ENCODE results near the gene TMOD2. TPM values are rescaled to one million over a fixed set of nuclear protein-coding genes. Genes with fewer than 3 reads are reported as not detected.

The TMOD2 gene
- polyA plus RNA-seq, 3 donors, result 5.8 to 12.7 (median 6.2) TPM

- Histone ChIP-seq H3K27ac (ENCODE audit: low read depth in 1 of 2, low read length in 2 of 2) (peak overlapping the region in 1 of 2 donors; percentile 69), H4K20me1 (ENCODE audit: insufficient read depth, low read length) (peaks cover 75% of the 10 kb centered on the region), H3K4me3 (replicated peaks in 1 of 3; ENCODE audit: low read depth in 2 of 3, low read length in 3 of 3) (peak overlapping the region in 2 of 3 experiments; percentile 3 to 47), H3K4me1 (ENCODE audit: control insufficient read depth in 1 of 2, insufficient read depth in 2 of 2, low read length in 2 of 2) (peaks cover 81 to 82% of the 10 kb centered on the region in 2 donors), H3K9me3 (replicated peaks in 1 of 2; ENCODE audit: control insufficient read depth in 1 of 2, insufficient read depth in 1 of 2, low read length in 2 of 2) (peaks cover 0 to 3% of the 10 kb centered on the region in 2 donors), H3K9ac (ENCODE audit: insufficient read depth, low read length, poor library complexity, severe bottlenecking) (no peak overlapping the region), H3K36me3 (replicated peaks in 1 of 2; ENCODE audit: control insufficient read depth in 1 of 2, insufficient read depth in 2 of 2, low read length in 2 of 2) (no peaks in the 10 kb centered on the region), H3K27me3 (ENCODE audit: control insufficient read depth in 2 of 2, insufficient read depth in 2 of 2, low read length in 2 of 2) (no peaks in the 10 kb centered on the region), H3K4me2 (replicated peaks; ENCODE audit: extremely low read depth, low read length, poor library complexity, severe bottlenecking) (peak overlapping the region; percentile 67), H3K79me2 (ENCODE audit: insufficient read depth, low read length) (peaks cover 68% of the 10 kb centered on the region), H2AFZ (ENCODE audit: insufficient read depth, low read depth, low read length, poor library complexity, severe bottlenecking) (no peak overlapping the region)
- H3K4me1 Mint-ChIP-seq, result peaks cover 85% of the 10 kb centered on the region
- peak; percentile 52 to 83 (median 82) for DNase-seq
- peaks cover 5 to 8% of the 10 kb centered on the region in 2 donors for H3K36me3 Mint-ChIP-seq
- 0% methylated on average over 1 of the region's 4 CpGs for WGBS (ENCODE audit: insufficient coverage)
- peak overlapping the region; percentile 42 to 70 for H3K4me3 Mint-ChIP-seq
- H3K27me3 Mint-ChIP-seq (ENCODE audit: low read depth in 3 of 3), result peaks cover 0 to 8% (median 0%) of the 10 kb centered on the region in 3 donors
- intact Hi-C loops (cut with micrococcal nuclease), result no loop called here
- peak overlapping the region; percentile 12 to 95 (median 80) for H3K27ac Mint-ChIP-seq
- TF ChIP-seq CTCF (IDR thresholded peaks at IDR 0.05), result no peak
- peaks cover 0 to 4% (median 0%) of the 10 kb centered on the region in 7 donors for H3K9me3 Mint-ChIP-seq
Measured at GRCh38 chr15:51756482-51756881, 5.1 kb downstream of the TMOD2 start.

- H3K27ac Mint-ChIP-seq, result peak overlapping the region in 1 of 7 donors; percentile 25
- H3K4me1 ChIP-seq (ENCODE audit: control insufficient read depth in 1 of 2, insufficient read depth in 2 of 2, low read length in 2 of 2), result peaks cover 76% of the 10 kb centered on the region in 2 donors
- intact Hi-C loops (cut with micrococcal nuclease), result no loop called here
Measured at GRCh38 chr15:51757450-51757849, 6.1 kb downstream of the TMOD2 start.

More at GRCh38 chr15:51757450-51757849, 6.1 kb downstream of the TMOD2 start:
- Mint-ChIP-seq H3K27me3 (ENCODE audit: low read depth in 3 of 3) (peaks cover 0 to 4% (median 0%) of the 10 kb centered on the region in 3 donors), H3K36me3 (peaks cover 5 to 8% of the 10 kb centered on the region in 2 donors), H3K4me3 (no peak overlapping the region), H3K4me1 (peaks cover 79% of the 10 kb centered on the region), H3K9me3 (peaks cover 0 to 4% (median 0%) of the 10 kb centered on the region in 7 donors)
- H3K4me2 ChIP-seq (replicated peaks; ENCODE audit: extremely low read depth, low read length, poor library complexity, severe bottlenecking), result no peak overlapping the region
- H3K27ac ChIP-seq (ENCODE audit: low read depth in 1 of 2, low read length in 2 of 2), result no peak overlapping the region
- no peak overlapping the region for H3K4me3 ChIP-seq (replicated peaks in 1 of 3; ENCODE audit: low read depth in 2 of 3, low read length in 3 of 3)
- no peak for DNase-seq
- no peak for TF ChIP-seq CTCF (IDR thresholded peaks at IDR 0.05)
- 100% methylated on average over 2 of the region's 2 CpGs for WGBS (ENCODE audit: insufficient coverage)
- no peak overlapping the region for H3K9ac ChIP-seq (ENCODE audit: insufficient read depth, low read length, poor library complexity, severe bottlenecking)
- no peaks in the 10 kb centered on the region for H3K36me3 ChIP-seq (replicated peaks in 1 of 2; ENCODE audit: control insufficient read depth in 1 of 2, insufficient read depth in 2 of 2, low read length in 2 of 2)
- H2AFZ ChIP-seq (ENCODE audit: insufficient read depth, low read depth, low read length, poor library complexity, severe bottlenecking), result no peak overlapping the region
- H3K79me2 ChIP-seq (ENCODE audit: insufficient read depth, low read length), result peaks cover 68% of the 10 kb centered on the region
- H3K9me3 ChIP-seq (replicated peaks in 1 of 2; ENCODE audit: control insufficient read depth in 1 of 2, insufficient read depth in 1 of 2, low read length in 2 of 2), result peaks cover 0 to 3% of the 10 kb centered on the region in 2 donors
- peaks cover 80% of the 10 kb centered on the region for H4K20me1 ChIP-seq (ENCODE audit: insufficient read depth, low read length)
- no peaks in the 10 kb centered on the region for H3K27me3 ChIP-seq (ENCODE audit: control insufficient read depth in 2 of 2, insufficient read depth in 2 of 2, low read length in 2 of 2)

All from CD14-positive monocyte (primary cell).